ENCODE measurements around the gene CLDN6. TPM values are rescaled to one million over a fixed set of nuclear protein-coding genes. Genes with fewer than 3 reads are reported as not detected.

CLDN6 gene
- total and polyA plus RNA-seq, 2 of the 13 experiments (the other 11 are each of a cell fraction or from before 2014, with no cell fraction given): 5.9 to 7.6 TPM

GRCh38 chr16:2981177-2981898, 36.6 kb downstream of the CLDN6 start (continued):
- TF ChIP-seq THAP9 (CRISPR knock-in tag; IDR thresholded peaks at IDR 0.05; ENCODE audit: borderline replicate concordance) (peak; percentile 35; the same call in 1 of the 2 replicates), PBX2 (CRISPR knock-in tag; IDR thresholded peaks at IDR 0.05) (no peak), POLR2G (IDR thresholded peaks at IDR 0.05; ENCODE audit: low read depth, low read length) (peak; percentile 62; the same call in 1 of the 2 replicates)

- TSS peak; percentile 88 for BruUV-seq (replicated peaks)
- Histone ChIP-seq H2AFZ (ENCODE audit: low read length) (no peak within 1 kb of the TSS), H3K27ac (ENCODE audit: extremely low read length, insufficient read depth, low read length) (peak within 1 kb of the TSS; percentile 87), H3K4me3 (replicated peaks in 1 of 3; ENCODE audit: insufficient read depth in 1 of 3, low read depth in 2 of 3, low read length in 3 of 3) (peak within 1 kb of the TSS; percentile 86 to 95 (median 88)), H3K36me3 (replicated peaks in 1 of 2; ENCODE audit: control insufficient read depth in 1 of 2, insufficient read depth in 2 of 2, low read length in 2 of 2) (peaks cover 2 to 9% of the 10 kb centered on the region in 2 experiments; a peak in 2 of 5 replicates), H3K9ac (ENCODE audit: insufficient read depth, low read depth, low read length) (peak within 1 kb of the TSS; percentile 94), H3K4me2 (ENCODE audit: low read depth, low read length) (peak within 1 kb of the TSS; percentile 96), H4K20me1 (ENCODE audit: insufficient read depth, low read length) (no peaks in the 10 kb centered on the region), H3K27me3 (ENCODE audit: control insufficient read depth in 1 of 2, insufficient read depth in 2 of 2, low read length in 2 of 2) (peaks cover 1 to 11% of the 10 kb centered on the region in 2 experiments; a peak in 4 of 5 replicates), H3K79me2 (ENCODE audit: insufficient read depth, low read length) (peaks cover 8% of the 10 kb centered on the region), H3K9me3 (ENCODE audit: low read length) (no peaks in the 10 kb centered on the region), H3K4me1 (ENCODE audit: insufficient read depth, low read length) (peaks cover 26% of the 10 kb centered on the region)
- intact Hi-C loops (cut with micrococcal nuclease; ENCODE audit: unreplicated experiment) (no loop called here), in situ Hi-C loops (cut with HindIII; ENCODE audit: extremely low pct_ligation_motif_present, low pct_unique_long_range_greater_than_20kb) (no loop called here)
- FAIRE-seq (no peak), DNase-seq (ENCODE audit: low spot score) (peak; percentile 73), ATAC-seq (peak; percentile 83)
- ChIA-PET CTCF (ENCODE audit: low intra/inter-chr PET ratio, low total read pairs) (no interaction called here), POLR2A (interaction anchor here (0.7 to 3.9 kb wide), 19 partner anchors 8 to 229 kb away, joined by 3 to 48 read pairs (median 6); partner anchors contain the start of genes FLYWCH1, FLYWCH2, HCFC1R1 and KREMEN2)
- 16% methylated on average over 8 of the region's 91 CpGs for WGBS (ENCODE audit: low lambda C conversion rate)
- TF ChIP-seq ZFP41 (CRISPR knock-in tag; IDR thresholded peaks at IDR 0.05; ENCODE audit: borderline replicate concordance): no peak
- no peak for TF ChIP-seq PITX1 (CRISPR knock-in tag; IDR thresholded peaks at IDR 0.05)
- TF ChIP-seq ZNF207 (IDR thresholded peaks at IDR 0.05; ENCODE audit: borderline replicate concordance): no peak
- TF ChIP-seq CBX1 (IDR thresholded peaks at IDR 0.05; ENCODE audit: low read depth): no peak
- no peak for TF ChIP-seq ZNF276 (CRISPR knock-in tag; IDR thresholded peaks at IDR 0.05; ENCODE audit: low read depth)
- TF ChIP-seq TMF1 (CRISPR knock-in tag; IDR thresholded peaks at IDR 0.05; ENCODE audit: low read depth): no peak; the same call in 1 of the 2 replicates
Measured at GRCh38 chr16:2980227-2981176, 37.5 kb downstream of the CLDN6 start, which contains the start of gene PKMYT1. Gene PKMYT1 (minus strand): TSS chr16:2980446. CDS start chr16:2979657, 789 bp downstream.
